NCI-H748 (cell line): ENCODE data around the gene EMILIN2.
"Not testable (repeated sequence)": the region's sequence is repeated elsewhere in the genome, so short reads cannot be mapped to it uniquely, and the experiment has no call there.

ENCODE experiments used
- DNase-seq: peaks from one replicate; lab custom pipeline; 2025; ENCODE audit not compliant: unreplicated experiment; lab: John Stamatoyannopoulos, UW

The EMILIN2 gene

GRCh38 chr18:2843146-2843545, 3.7 kb upstream of the EMILIN2 start:
- DNase-seq = no peak

- DNase-seq = no peak
Observed at GRCh38 chr18:2845172-2845571, 1.6 kb upstream of the EMILIN2 start.

GRCh38 chr18:2847317-2848246, 776 bp downstream of the EMILIN2 start:
- DNase-seq = no peak

GRCh38 chr18:2848247-2849246, 1.7 kb downstream of the EMILIN2 start:
- no peak for DNase-seq

- DNase-seq = no peak
Observed at GRCh38 chr18:2850816-2851215, 4.0 kb downstream of the EMILIN2 start.

GRCh38 chr18:2851771-2852170, 5.0 kb downstream of the EMILIN2 start:
- DNase-seq = no peak

- not testable (repeated sequence) for DNase-seq
Observed at GRCh38 chr18:2852460-2852859, 5.7 kb downstream of the EMILIN2 start.

GRCh38 chr18:2853173-2853925, 6.5 kb downstream of the EMILIN2 start:
- no peak for DNase-seq

- DNase-seq = no peak
Observed at GRCh38 chr18:2853926-2854664, 7.3 kb downstream of the EMILIN2 start.

GRCh38 chr18:2854875-2855274, 8.1 kb downstream of the EMILIN2 start:
- no peak for DNase-seq

- no peak for DNase-seq
Observed at GRCh38 chr18:2855560-2856350, 8.9 kb downstream of the EMILIN2 start.

- DNase-seq = no peak
Observed at GRCh38 chr18:2856547-2857170, 9.9 kb downstream of the EMILIN2 start.

GRCh38 chr18:2857491-2858131, 10.8 kb downstream of the EMILIN2 start:
- DNase-seq = no peak

GRCh38 chr18:2860397-2860796, 13.6 kb downstream of the EMILIN2 start:
- not testable (repeated sequence) for DNase-seq

GRCh38 chr18:2863997-2864396, 17.2 kb downstream of the EMILIN2 start:
- DNase-seq = not testable (repeated sequence)

GRCh38 chr18:2866465-2866864, 19.7 kb downstream of the EMILIN2 start:
- not testable (repeated sequence) for DNase-seq

- no peak for DNase-seq
Observed at GRCh38 chr18:2869207-2869606, 22.4 kb downstream of the EMILIN2 start.

GRCh38 chr18:2871111-2871720, 24.4 kb downstream of the EMILIN2 start:
- no peak for DNase-seq
